Measurements from ENCODE around the gene MAGEB10. TPM values are rescaled to one million over a fixed set of nuclear protein-coding genes. Genes with fewer than 3 reads are reported as not detected.

Gene MAGEB10
- total RNA-seq, 1 donor from 2014 or later = not detected

DNA sequence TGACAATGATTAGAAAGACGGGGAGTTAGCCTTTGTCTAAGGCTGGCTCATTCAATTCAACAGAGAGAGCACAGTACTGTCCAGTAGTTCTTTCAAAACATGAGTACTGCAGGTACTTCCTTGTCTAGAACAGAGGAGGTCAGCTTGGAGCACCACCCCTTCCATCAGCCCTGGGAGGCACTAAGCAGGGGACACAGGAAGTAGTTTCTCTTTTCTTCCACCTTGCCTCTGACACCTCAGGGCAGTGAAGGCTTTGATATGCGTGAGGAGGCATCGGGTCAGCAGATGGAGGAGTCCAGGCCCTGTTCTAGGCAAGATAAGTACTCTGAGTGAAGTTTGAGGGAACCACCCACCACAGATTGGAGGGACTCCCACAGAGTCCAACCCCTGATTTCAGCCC, 33.1 kb downstream of the MAGEB10 start:
- TF ChIP-seq, protein P1, sequence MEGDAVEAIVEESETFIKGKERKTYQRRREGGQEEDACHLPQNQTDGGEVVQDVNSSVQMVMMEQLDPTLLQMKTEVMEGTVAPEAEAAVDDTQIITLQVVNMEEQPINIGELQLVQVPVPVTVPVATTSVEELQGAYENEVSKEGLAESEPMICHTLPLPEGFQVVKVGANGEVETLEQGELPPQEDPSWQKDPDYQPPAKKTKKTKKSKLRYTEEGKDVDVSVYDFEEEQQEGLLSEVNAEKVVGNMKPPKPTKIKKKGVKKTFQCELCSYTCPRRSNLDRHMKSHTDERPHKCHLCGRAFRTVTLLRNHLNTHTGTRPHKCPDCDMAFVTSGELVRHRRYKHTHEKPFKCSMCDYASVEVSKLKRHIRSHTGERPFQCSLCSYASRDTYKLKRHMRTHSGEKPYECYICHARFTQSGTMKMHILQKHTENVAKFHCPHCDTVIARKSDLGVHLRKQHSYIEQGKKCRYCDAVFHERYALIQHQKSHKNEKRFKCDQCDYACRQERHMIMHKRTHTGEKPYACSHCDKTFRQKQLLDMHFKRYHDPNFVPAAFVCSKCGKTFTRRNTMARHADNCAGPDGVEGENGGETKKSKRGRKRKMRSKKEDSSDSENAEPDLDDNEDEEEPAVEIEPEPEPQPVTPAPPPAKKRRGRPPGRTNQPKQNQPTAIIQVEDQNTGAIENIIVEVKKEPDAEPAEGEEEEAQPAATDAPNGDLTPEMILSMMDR (conservative IDR thresholded peaks at IDR 0.05) = no peak
- H3K4me1 Mint-ChIP-seq = no peaks in the 10 kb centered on the region
- H3K9me3 Mint-ChIP-seq = peaks cover 2% of the 10 kb centered on the region
- H3K27ac Mint-ChIP-seq (ENCODE audit: unreplicated experiment) = no peak overlapping the region
- no peaks in the 10 kb centered on the region for H3K27me3 Mint-ChIP-seq (ENCODE audit: low read depth)
- H3K36me3 Mint-ChIP-seq (ENCODE audit: low read depth) = no peaks in the 10 kb centered on the region
- H3K4me3 Mint-ChIP-seq = no peak overlapping the region
- DNase-seq (ENCODE audit: low read depth, low spot score) = no peak

DNA sequence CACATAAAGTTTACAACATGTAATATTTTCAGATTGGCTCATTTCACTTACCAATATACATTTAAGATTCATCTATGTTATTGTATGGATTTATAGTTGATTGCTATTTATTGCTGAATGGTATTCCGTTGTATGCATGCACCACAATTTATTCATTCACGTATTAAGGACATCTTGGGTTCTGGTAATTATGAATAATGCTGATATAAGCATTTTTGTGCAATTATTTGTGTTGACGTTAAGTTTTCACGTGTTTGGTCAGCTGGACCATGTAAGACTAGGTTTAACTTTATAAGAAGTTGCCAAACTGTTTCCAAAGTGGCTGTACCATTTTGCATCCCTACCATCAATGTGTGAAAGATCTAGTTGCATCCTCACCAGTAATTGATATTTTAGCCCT, 35.1 kb downstream of the MAGEB10 start:
- Mint-ChIP-seq H3K36me3 (ENCODE audit: low read depth) (no peaks in the 10 kb centered on the region), H3K27me3 (ENCODE audit: low read depth) (no peaks in the 10 kb centered on the region), H3K4me1 (no peaks in the 10 kb centered on the region)

DNA sequence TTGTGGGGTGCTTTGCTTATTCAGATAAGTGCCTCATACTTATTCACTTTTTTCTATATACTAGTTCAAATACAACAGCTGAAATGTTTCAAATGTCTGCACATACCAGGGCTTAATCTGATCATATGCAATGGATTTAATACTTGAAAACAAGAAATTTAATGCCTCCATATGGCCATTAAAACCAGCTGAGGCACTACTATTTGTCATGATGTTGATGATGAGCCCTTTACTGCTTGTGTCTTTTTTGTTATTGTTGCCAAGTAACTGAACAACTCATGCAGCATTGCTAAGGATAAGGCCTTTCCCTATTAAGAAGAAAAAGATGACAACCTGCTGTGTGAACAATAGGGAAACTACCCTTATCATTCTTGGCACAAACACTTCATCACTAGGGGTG, 52.5 kb downstream of the MAGEB10 start:
- Mint-ChIP-seq H3K4me3 (no peak overlapping the region), H3K27ac (ENCODE audit: unreplicated experiment) (no peak overlapping the region)
- TF ChIP-seq, protein P1 (conservative IDR thresholded peaks at IDR 0.05) = no peak

More for the DNA sequence above, 35.1 kb downstream of the MAGEB10 start:
- Mint-ChIP-seq H3K4me3 (no peak overlapping the region), H3K27ac (ENCODE audit: unreplicated experiment) (no peak overlapping the region), H3K9me3 (no peaks in the 10 kb centered on the region)
- DNase-seq (ENCODE audit: low read depth, low spot score) = no peak
- TF ChIP-seq, protein P1 (conservative IDR thresholded peaks at IDR 0.05) = no peak

DNA sequence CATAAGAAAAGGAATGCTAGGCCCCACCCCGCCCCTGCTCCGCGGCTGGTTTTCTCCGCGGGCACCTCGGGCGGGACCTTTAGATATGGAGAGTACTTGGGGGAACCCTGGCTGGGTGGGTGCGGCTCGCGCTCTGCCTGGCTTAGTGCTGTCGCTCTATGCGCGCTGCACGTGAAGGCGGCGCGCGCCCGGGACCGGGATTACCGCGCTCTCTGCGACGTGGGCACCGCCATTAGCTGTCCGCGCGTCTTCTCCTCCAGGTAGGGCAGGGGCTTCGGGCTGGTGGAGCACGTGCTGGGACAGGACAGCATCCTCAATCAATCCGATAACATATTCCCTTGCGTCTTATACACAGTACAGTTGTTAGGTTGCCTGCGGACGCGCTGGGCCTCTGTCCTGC, 56.0 kb downstream of the MAGEB10 start:
- Mint-ChIP-seq H3K4me1 (no peaks in the 10 kb centered on the region), H3K9me3 (peaks cover 8% of the 10 kb centered on the region), H3K36me3 (ENCODE audit: low read depth) (no peaks in the 10 kb centered on the region), H3K27ac (ENCODE audit: unreplicated experiment) (no peak overlapping the region), H3K27me3 (ENCODE audit: low read depth) (peaks cover 12% of the 10 kb centered on the region), H3K4me3 (peak overlapping the region; percentile 23)
- DNase-seq (ENCODE audit: low read depth, low spot score) = no peak
- TF ChIP-seq, protein P1 (conservative IDR thresholded peaks at IDR 0.05) = no peak

More for the DNA sequence above, 52.5 kb downstream of the MAGEB10 start:
- no peaks in the 10 kb centered on the region for H3K36me3 Mint-ChIP-seq (ENCODE audit: low read depth)
- H3K27me3 Mint-ChIP-seq (ENCODE audit: low read depth) = peaks cover 12% of the 10 kb centered on the region
- no peaks in the 10 kb centered on the region for H3K4me1 Mint-ChIP-seq
- peaks cover 14% of the 10 kb centered on the region for H3K9me3 Mint-ChIP-seq
- DNase-seq (ENCODE audit: low read depth, low spot score) = no peak

Other genes with a start within 250 kb of the MAGEB10 start
- not detected in 2 replicates for gene DCAF8L2, start 217.6 kb upstream of the MAGEB10 start, total RNA-seq
- not detected in 2 replicates for gene DCAF8L1, start 173.5 kb downstream of the MAGEB10 start, total RNA-seq

Measured in neural crest cell (in vitro differentiated cells).